GM21717 (cell line): ENCODE results near the gene ITGB6.
"Not testable (repeated sequence)": the region's sequence is repeated elsewhere in the genome, so short reads cannot be mapped to it uniquely, and the experiment has no call there.

Experiments used
- ATAC-seq: cut with Tn5 transposase; IDR thresholded peaks from one replicate; pipeline ENCODE4 v1.9.1; 2021; ENCODE audit warnings: mild to moderate bottlenecking, moderate library complexity; ENCODE audit not compliant: unreplicated experiment

Gene ITGB6

DNA sequence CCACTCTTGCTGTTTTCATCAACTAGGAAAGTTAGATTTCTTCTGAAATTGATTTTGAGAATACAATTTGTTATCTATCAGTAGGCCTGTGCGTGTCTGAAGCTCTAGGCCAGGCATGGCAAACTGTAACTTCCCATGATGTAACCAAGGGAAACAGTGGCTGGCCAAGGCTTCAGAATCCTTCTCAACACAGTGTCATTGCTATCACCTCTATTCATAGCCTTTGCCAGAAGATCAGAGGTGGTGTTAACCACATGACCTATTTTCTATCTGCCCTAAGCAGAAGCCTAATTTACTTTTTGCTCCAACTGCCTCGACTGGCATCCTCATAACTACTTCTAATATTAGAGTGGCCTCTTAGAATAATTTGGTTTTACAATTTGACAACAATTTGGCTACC is 2.5 kb downstream of the ITGB6 start:
- no peak for ATAC-seq

DNA sequence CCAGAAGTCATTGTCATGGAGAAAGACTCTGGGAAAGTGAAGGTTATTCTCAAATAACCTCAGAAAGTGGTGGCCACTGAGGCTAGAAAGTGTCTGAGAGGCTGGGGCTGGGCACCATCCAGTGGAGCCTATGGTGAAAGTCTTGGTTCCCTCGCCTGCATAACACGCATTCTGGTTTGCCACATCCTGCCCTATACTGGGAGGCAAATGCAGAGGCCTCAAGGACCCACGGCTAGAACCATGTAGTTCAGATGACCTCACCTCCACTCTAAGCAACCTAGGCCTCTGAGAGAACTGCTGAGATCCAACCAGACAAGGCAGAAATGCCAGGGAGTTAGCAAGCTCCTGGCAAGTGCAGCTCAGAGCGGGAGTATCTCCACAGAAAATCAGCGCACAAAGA is 5.1 kb downstream of the ITGB6 start:
- no peak for ATAC-seq

DNA sequence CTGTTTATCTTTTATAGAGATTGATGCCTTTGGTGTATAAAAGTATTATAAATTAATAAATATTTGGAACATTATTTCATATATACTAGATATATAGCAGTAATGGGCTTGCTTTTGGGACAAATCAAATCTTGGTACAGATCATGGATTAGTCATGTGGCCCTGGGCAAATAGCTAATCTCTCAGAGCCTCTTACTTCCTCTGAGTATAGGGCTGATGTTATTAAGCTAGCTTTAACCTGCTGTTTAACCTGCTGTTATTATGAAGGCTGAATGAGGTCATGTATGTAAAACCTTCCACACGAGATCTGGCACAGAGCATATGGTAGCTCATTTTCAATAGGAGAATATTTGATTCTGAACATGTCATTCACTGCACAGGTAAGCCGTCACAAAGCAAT is 5.7 kb downstream of the ITGB6 start:
- ATAC-seq, result no peak

DNA sequence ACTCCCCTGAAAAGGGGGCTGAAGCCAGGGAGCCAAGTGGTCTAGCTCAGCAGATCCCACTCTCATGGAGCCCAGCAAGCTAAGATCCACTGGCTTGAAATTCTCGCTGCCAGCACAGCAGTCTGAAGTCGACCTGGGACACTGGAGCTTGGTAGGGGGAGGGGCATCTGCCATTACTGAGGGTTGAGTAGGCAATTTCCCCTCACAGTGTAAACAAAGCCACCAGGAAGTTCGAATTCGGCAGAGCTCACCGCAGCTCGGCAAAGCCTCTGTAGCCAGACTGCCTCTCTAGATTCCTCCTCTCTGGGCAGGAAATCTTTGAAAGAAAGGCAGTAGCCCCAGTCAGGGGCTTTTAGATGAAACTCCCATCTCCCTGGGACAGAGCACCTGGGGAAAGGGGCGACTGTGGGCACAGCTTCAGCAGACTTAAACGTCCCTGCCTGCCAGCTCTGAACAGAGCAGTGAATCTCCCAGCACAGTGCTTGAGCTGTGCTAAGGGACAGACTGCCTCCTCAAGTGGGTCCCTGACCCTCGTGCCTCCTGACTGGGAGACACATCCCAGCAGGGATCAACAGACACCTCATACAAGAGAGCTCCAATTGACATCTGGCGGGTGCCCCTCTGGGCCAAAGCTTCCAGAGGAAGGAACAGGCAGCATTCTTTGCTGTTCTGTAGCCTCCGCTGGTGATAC is 18.8 kb downstream of the ITGB6 start:
- ATAC-seq, result not testable (repeated sequence)

DNA sequence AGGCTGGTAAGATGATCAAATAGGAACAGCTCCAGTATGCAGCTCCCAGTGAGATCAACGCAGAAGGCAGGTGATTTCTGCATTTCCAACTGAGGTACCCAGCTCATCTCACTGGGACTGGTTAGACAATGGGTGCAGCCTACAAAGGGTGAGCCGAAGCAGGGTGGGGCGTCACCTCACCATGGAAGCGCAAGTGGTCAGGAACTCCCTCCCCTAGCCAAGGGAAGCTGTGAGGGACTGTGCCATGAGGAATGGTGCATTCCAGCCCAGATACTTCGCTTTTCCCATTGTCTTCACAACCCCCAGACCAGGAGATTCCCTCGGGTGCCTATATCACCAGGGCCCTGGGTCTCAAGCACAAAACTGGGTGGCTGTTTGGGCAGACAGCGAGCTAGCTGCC is 19.4 kb downstream of the ITGB6 start:
- ATAC-seq, result not testable (repeated sequence)

DNA sequence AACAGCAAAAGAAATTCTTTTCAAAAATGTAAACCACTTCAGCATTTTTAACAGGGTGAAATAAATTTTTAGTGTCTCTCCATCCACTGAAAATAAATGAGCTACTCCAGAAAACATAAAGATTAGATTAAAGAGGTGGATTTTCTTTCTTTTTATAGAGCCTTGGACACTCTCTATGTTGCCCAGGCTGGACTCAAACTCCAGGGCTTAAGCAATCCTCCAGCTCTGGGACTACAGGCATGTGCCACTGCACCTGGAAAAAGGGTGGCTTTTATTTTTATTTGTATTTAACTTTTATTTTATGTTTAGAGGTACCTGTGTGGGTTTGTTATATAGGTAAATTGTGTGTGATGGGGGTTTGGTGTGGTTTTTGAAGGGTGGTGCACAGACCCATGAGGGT is 19.9 kb downstream of the ITGB6 start:
- ATAC-seq, result no peak

DNA sequence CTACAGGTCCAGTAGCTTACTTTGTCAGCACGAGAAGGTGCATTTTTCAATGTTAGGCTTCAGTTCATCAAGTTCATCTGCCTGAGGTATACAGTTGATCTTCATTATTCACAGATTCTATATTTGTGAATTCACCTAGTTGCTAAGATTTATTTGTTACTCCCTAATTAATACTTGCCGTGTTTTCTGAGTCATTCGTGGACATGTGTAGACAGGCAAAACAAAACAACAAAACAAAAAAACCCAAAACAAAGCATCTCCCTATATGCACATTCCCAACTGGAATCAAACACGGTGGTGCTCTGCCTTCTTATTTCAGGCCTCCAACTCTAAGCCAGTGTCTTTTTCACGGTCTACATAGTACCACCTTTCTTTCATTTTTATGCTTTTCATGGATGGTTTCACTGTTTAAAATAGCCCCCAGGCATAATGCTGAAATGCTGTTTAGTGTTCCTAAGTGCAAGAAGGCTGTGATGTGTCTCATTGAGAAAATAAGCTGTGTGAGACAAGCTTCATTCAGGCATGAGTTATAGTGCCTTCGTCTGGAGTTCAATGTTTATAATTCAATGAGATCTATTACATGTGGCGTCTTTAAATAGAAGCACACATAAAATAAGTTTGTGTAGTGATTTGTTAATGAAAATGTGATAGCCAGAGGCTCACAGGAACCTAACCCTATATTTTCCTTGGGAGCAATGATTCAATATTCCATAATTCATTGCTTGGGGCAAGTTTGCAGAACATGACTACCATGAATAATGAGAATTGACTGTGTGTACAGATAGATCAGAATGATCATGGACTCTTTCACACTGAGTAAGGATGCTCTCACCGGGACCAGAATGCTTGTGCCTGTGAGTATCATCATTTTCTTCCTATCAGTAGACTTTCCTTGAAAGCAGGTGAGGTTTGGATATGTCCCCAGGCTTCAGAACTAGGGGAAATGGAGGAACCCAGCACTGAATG is 24.6 kb downstream of the ITGB6 start:
- no peak for ATAC-seq

DNA sequence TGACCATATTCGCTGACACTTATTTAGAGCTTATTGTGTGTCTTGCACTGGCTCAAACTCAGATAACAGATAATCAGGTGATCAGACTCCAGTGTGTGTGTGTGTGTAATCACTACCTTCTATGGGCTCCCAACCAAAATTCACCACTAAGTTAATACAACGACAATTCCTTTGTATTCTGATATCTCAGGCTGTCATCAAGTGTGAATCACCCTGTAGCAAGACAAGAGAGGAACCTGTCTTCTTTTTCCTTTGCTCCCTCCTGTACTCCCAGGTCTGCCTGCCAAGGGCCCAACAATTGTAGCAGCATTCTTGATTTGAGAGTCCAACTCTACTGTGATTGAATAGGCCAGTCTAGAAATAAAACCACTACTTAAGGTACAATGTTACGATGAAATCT is 25.8 kb downstream of the ITGB6 start:
- no peak for ATAC-seq

DNA sequence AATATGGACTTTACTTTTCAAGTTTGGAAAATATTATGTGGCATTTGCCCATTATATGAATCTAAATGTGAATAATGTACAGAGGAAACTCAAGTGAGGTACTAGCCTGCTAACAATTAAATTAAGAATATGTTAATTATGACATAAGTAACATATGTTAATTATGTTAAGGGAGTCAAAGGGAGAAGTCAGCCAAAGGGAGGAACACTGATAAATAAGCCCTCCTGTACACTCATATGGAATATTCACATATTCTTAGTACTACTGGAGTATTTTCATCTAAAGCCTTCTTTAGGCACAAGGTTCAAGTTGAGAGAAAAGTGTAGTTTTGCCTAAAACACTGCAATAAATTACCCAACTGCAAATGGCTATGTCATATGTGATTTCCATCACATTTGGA is 30.1 kb downstream of the ITGB6 start:
- ATAC-seq, result no peak

DNA sequence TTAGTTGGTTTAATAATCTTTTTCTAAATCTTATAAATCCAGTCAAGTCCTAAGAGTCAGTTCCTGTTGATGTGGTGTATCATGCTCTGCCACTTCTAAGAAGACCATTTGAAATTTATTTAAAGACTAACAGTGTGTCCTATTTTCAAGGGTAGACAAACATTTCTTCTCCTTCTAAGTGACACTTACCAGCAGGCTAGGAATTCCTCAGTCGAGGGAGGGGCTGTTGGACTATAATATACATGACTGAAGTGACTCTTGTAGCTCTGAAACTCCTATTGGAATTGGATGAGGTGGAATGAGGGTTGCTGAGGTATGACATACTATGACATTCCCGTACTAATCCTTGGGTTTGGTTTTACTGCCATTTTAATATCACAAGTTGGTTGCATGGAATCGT is 30.6 kb downstream of the ITGB6 start:
- no peak for ATAC-seq

DNA sequence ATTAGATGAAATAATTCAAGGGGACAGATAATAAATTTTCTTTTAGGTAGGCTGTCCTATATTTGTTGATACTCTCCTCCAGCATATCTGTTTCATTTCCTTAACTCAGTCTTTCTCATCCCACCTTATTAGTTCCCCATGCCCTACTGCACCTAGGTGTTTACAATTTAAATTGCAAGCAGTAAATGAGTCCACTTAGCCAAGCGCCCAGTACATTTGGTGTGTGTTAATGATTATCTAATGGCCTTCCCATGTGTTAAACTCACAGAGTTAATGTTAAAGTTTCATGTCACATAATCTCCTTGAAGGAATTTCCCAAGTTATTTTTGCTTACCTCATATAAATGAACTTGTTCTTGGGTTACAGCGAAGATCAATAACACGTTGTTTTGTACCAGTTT is 31.2 kb downstream of the ITGB6 start:
- no peak for ATAC-seq

DNA sequence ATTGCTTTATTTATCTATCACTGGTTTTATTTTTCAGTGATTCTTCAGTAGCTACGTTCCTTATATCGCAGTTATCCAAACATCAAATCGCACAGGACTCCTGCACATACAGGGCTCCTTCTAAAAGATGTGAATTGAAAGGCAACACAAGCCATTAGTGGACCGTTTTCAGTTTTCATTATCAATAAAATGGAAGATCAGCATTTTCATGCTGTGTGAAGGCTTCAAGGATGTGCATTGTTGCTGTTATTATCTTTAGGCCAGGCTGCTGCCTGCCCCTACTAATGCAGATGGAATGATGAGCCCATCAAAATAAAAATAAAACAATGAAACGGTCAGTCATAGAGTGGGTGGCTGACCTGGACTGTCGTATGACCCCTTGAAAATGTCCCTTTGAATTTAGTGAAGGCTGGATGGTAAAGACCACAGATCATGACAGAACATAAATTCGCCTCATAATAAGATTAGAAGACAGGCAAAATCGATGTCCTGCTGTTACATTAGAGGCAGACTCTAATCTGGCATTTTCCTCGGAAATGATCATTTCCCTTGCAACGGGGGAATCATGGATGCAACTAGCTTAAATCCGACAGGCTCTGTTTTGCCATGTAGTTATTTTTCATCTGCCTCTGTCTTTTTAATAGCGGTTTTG is 32.9 kb downstream of the ITGB6 start:
- no peak for ATAC-seq

DNA sequence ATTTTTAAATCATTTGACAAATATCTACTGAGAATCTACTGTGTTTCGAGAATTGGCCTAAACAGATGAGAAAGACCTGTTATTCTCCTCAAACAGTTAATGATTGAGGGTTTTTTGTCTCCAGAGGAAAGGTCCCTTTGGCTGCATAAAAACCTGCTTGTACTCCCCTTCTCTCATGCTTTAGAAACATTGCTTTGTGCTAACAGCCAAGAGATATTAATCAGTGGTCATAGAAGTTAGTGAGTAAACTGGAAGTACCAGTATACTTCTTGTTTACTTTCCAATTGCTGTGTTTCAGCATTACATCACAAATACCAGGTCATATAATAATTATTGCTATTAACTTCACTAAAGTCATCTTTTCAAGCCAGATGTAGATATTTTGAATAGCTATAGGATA is 34.1 kb downstream of the ITGB6 start:
- ATAC-seq, result no peak

DNA sequence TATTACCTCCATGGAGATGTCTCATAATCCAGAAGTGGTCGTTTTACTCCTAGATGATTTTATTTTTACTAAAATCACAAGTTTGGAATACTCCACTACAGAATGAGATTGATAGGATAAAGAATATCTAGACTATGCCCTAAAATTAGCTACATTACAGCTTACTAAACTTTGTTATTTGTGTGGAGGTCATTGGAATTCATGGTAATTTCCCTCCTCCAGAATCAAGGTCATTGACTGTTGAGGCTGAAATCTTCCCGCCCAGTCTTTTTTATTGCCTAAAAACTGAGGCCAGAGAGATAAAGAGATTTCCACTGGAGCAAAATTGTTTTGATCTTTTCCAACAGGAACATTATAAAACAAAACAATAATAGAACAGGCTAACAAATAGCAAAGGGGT is 35.0 kb downstream of the ITGB6 start:
- no peak for ATAC-seq

DNA sequence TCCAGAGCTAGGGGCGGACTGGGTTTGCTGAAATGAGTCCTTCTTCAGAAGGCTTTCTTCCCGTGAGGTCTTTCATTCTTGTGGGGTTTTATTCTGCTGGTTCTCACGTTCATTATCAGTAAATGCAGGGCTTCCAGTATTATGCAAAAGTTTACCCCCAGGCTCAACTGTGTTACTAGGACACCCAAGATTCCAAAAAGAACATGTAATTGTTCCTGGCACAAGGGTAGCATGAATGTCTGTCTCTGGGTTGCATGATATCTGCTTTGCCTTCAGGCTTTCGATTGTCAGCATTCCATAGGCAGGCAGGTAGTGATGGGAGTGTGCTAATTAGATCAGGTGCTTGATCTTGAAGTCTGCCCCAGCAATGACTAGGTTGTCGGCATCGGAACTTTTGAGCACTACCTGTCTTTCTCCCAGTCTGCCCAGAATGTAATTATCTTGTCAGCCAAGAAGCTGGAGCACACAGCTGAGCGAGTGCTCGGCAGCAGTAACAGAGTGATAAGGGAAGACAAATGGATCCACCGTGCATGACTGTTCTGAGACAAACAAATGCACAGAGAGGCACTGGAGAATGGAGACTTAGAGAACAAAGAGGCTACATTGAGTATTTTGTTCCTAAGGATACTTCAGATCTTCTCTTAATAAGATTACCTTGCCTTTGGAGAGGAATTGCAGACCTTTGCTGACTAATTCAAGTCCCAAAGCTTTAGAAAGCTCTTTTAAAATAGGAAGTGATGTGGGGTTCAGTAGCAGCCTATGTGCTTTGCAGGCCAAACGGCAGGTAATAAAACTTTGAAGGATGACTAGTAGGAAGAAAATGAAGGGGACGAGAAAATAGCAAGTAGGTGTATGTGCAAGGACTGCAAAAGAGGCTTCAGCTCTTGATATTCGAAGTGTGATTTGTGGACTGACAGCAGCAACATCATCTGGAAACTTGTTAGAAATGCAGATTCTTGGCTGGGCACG is 41.9 kb downstream of the ITGB6 start:
- ATAC-seq, result no peak

DNA sequence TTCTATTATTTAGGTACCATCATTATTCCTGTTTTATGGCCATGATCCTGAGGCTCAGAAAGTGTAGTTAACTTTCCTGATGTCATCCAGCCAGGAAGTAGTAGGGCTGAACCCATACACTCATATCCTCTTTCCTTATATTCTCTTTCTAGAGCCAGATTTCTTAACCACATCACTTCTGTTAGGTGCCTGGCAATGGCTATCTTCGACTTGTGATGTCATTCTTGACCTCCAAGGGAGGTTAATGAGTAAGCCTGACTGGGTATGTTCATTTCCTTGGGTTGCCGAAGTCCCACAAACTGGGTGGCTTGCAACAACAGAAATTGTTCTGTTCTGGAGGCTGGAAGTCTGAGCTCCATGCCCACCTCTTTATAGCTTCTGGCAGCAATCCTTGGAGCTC is 43.4 kb downstream of the ITGB6 start:
- no peak for ATAC-seq

DNA sequence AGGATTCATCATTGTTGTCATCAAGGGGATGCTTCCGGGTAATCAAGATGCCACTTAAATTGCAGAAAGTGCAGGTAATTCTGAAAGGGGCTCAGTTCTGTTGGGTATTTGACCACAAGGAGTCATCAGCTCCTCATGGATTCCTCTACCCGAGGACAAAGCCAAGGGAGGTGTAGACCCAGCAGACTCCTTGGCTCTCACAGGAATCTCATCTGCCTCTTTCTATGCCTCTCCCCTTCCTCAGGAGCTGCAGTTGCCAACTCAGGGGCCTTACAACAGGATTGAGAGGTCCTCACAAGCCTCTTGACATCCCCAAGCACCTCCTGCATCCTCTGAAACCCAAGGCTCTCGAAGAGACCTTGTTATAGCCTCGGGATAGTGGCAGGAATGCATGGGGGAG is 44.0 kb downstream of the ITGB6 start:
- no peak for ATAC-seq

DNA sequence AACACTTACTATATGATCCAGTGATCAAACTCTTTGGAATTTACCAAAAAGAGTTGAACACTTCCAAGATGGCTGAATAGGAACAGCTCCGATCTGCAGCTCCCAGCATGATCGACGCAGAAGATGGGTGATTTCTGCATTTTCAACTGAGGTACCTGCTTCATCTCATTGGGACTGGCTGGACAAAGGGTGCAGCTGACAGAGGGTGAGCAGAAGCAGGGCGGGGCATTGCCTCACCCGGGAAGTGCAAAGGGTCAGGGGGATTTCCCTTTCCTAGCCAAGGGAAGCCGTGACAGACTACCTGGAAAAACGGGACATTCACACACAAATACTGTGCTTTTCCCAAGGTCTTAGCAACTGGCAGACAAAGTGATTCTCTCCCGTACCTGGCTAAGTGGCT is 51.7 kb downstream of the ITGB6 start:
- not testable (repeated sequence) for ATAC-seq

DNA sequence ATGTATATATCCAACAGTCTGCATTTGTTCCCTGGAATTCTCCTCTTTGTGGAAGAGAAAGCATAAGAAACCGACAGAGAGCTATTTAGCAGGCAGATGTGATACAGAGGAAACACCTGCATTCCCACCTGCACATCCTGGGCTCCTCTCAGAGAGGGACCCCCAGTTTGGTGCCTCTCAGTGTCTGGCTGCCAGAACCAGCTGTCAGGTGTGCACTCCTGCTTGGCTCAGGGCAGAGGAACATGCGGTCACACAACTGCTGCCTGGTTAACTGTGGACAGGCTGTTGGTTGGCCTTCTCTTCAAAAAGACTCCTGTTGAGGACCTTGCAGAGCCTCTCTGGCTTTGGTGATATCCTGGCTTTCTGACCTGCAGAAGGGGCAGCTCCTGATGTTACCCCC is 54.6 kb downstream of the ITGB6 start:
- no peak for ATAC-seq

DNA sequence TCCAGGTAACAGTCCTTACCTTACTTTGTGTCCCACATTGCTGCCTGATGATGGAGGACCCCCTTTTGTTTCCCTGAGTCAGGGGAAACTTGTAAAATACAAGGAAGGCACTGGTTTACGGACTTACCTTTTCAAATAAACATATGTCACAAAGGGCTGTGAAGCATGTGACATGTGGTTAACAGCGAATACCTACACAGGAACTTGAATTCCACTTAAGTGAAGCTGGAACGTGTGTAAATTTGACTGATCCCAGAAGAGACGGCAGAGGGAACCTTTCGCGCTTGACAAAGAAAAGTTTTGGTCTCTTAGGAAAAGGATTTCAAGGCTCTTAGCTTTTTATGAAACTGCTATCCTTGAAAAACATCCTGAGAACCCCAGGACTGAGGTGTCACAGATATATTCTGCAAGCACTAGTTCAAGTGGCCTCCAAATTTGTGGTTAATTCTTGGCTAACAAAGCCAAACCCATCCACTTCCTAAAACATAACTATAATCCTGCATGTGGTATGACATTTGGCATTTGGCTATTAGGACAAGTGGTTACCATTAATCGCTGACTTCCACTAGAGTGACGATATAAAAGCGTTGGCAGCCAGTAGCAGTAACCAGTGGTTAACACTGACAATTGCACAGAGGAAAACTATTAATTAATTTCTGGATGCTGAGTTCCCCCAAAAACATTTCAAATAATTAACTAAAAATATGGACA is 55.6 kb downstream of the ITGB6 start:
- ATAC-seq, result no peak
